Common myeloid progenitor, CD34-positive (primary cell): Measurements from ENCODE around the gene GPR45. TPM values are rescaled to one million over a fixed set of nuclear protein-coding genes. Genes with fewer than 3 reads are reported as not detected.

Experiments used
- CTCF ChIA-PET: fragments of 350-600 bp; sonication (Branson Sonifier 250); formaldehyde crosslinking; loops from one replicate; lab custom pipeline; 2021; ENCODE audit warnings: antibody characterized with exemption; lab: Charles Lee
- POLR2A ChIA-PET: fragments of 350-600 bp; sonication (Branson Sonifier 250); formaldehyde crosslinking; loops from one replicate; lab custom pipeline; 2021; ENCODE audit warnings: antibody characterized with exemption; lab: Charles Lee
- DNase-seq, 3 donors: peaks; one replicate each; pipeline versions ENCODE4 v3.0.0 to v3.0.0-alpha.2; 2013
- H3K27ac ChIP-seq, 2 experiments: 1 replicate in 1 of 2; 2 replicates in 1 of 2; pipeline ENCODE4 v1.7.0; 2013; ENCODE audit warnings: inconsistent platforms in 2 of 2, low read length in 2 of 2, mild to moderate bottlenecking in 2 of 2, low read depth in 1 of 2, moderate library complexity in 1 of 2; ENCODE audit not compliant: severe bottlenecking in 2 of 2, insufficient read depth in 1 of 2, poor library complexity in 1 of 2
- H3K27me3 ChIP-seq, 5 experiments: replicated peaks in 2 of 5; 1 replicate in 3 of 5; 2 replicates in 2 of 5; pipeline versions ENCODE4 v1.6.1 to v1.7.0; 2013; ENCODE audit warnings: low read length in 4 of 5, mild to moderate bottlenecking in 2 of 5, moderate library complexity in 2 of 5, inconsistent platforms in 1 of 5; ENCODE audit not compliant: insufficient read depth in 5 of 5, control insufficient read depth in 4 of 5
- H3K36me3 ChIP-seq, 4 experiments: 1 replicate in 2 of 4; 2 replicates in 2 of 4; pipeline versions ENCODE4 v1.6.1 to v1.7.0; 2013; ENCODE audit warnings: low read length in 3 of 4, control low read depth in 1 of 4, mild to moderate bottlenecking in 1 of 4; ENCODE audit not compliant: control insufficient read depth in 4 of 4, insufficient read depth in 4 of 4
- H3K4me1 ChIP-seq, 4 experiments: 1 replicate in 3 of 4; 2 replicates in 1 of 4; pipeline versions ENCODE4 v1.6.1 to v1.7.1; 2013; ENCODE audit warnings: low read length in 3 of 4, mild to moderate bottlenecking in 3 of 4, control low read depth in 1 of 4, inconsistent platforms in 1 of 4, moderate library complexity in 1 of 4; ENCODE audit not compliant: control insufficient read depth in 4 of 4, insufficient read depth in 4 of 4; ENCODE audit errors: control extremely low read depth in 1 of 4
- H3K4me3 ChIP-seq, 7 experiments: 1 replicate in 4 of 7; 2 replicates in 3 of 7; pipeline versions ENCODE4 v1.5.1 to v1.7.0; 2013; ENCODE audit warnings: mild to moderate bottlenecking in 7 of 7, low read length in 6 of 7, moderate library complexity in 6 of 7, inconsistent platforms in 2 of 7, low read depth in 2 of 7, control low read depth in 1 of 7; ENCODE audit not compliant: insufficient read depth in 4 of 7, control insufficient read depth in 1 of 7; ENCODE audit errors: extremely low read depth in 1 of 7
- H3K9me3 ChIP-seq, 5 experiments: 1 replicate in 4 of 5; 2 replicates in 1 of 5; pipeline versions ENCODE4 v1.6.1 to v1.7.1; 2013; ENCODE audit warnings: low read length in 4 of 5, mild to moderate bottlenecking in 2 of 5, inconsistent platforms in 1 of 5, low read depth in 1 of 5, moderate library complexity in 1 of 5; ENCODE audit not compliant: control insufficient read depth in 4 of 5, insufficient read depth in 2 of 5; ENCODE audit errors: control extremely low read depth in 1 of 5
- WGBS: methylation state at CpG from one replicate; pipeline ENCODE4 v1.1.5; 2013; ENCODE audit not compliant: insufficient coverage; 5-methylcytosine and 5-hydroxymethylcytosine counted together
- polyA plus RNA-seq: library from polyadenylated mRNA; unstranded; fragments of 120-200 nt; gene quantifications from one replicate; pipeline ENCODE4 v1.2.1, GENCODE V29; 2013

GPR45 gene, protein sequence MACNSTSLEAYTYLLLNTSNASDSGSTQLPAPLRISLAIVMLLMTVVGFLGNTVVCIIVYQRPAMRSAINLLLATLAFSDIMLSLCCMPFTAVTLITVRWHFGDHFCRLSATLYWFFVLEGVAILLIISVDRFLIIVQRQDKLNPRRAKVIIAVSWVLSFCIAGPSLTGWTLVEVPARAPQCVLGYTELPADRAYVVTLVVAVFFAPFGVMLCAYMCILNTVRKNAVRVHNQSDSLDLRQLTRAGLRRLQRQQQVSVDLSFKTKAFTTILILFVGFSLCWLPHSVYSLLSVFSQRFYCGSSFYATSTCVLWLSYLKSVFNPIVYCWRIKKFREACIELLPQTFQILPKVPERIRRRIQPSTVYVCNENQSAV
- polyA plus RNA-seq = 0.09 TPM

DNA sequence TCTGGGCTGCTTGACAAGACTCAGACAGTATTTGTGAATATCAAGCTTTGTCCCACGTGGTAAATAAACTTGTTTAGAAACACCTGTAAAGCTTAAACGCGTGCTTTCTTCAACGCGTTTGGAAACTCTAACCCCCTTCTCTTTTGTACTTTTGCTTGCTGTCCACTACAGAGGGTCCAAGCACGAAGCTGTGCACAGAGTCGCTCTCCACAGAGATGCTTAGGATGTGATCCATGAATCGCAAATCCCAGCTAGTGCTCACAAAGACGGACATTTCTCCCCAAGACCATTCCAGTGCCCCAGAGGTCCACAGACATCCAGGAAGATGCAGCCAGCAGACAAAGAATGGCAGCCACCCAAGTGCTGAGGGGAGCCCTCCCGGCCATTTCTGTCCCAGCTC is at the start of gene GPR45:
Gene GPR45, plus strand, starts transcription at position 301 of the 400 bp plus-strand sequence. CDS start 116 bp downstream, outside the sequence.
- H3K27me3 ChIP-seq = peaks cover 0 to 7% (median 0%) of the 10 kb centered on the region in 5 experiments
- H3K27ac ChIP-seq = no peak within 1 kb of the TSS
- no peak for DNase-seq
- ChIA-PET POLR2A (interaction anchor here (0.6 kb wide), 1 partner anchor 126 kb away, joined by 3 read pairs; no protein-coding TSS in a partner anchor), CTCF (interaction anchor here (1.1 to 14.8 kb wide), 7 partner anchors 10 to 232 kb away, joined by 3 to 268 read pairs (median 3); no protein-coding TSS in a partner anchor)
- WGBS = 96% methylated on average over 10 of the region's 10 CpGs
- no peaks in the 10 kb centered on the region for H3K9me3 ChIP-seq
- H3K36me3 ChIP-seq = no peaks in the 10 kb centered on the region
- H3K4me3 ChIP-seq = no peak within 1 kb of the TSS
- H3K4me1 ChIP-seq = peaks cover 0 to 3% (median 1%) of the 10 kb centered on the region in 4 experiments

DNA sequence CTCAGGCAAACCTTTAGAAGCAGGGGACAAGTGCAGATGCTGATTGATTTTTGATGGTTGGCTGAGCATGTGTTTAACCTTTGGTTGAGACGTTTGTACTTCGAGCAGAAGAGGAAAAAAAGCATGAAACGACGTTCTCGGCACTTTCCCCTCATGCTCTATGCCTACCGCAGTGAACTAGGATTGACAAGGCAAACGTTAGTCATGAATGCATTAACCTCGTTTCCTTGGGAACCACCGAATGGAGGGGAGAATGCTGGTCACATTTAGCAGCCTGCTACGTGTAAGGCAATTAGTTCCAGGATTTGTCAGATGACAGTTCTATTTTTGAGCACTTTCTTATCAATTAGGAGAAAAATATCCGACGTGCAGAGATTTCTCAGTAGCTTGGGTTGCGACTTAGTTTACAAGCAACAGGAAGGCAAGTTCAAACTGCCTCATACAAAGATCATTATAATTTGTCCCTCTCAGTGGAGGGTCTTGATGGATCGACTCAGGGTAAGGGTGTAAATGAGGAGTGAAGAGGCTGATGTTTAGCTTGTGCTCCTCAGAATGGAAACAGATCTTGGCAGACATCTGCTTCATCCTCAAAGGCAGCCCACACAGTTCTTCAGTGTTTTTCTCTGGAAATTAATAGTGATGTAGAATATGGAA is 47.4 kb upstream of the GPR45 start:
- H3K27me3 ChIP-seq = peaks cover 0 to 3% (median 0%) of the 10 kb centered on the region in 5 experiments
- CTCF ChIA-PET = no interaction called here
- POLR2A ChIA-PET = no interaction called here
- no peak overlapping the region for H3K4me3 ChIP-seq
- 79% methylated on average over 12 of the region's 14 CpGs for WGBS
- peaks cover 0 to 8% (median 2%) of the 10 kb centered on the region in 5 experiments for H3K9me3 ChIP-seq
- H3K36me3 ChIP-seq = no peaks in the 10 kb centered on the region
- no peak for DNase-seq
- no peaks in the 10 kb centered on the region for H3K4me1 ChIP-seq
- H3K27ac ChIP-seq = no peak overlapping the region

DNA sequence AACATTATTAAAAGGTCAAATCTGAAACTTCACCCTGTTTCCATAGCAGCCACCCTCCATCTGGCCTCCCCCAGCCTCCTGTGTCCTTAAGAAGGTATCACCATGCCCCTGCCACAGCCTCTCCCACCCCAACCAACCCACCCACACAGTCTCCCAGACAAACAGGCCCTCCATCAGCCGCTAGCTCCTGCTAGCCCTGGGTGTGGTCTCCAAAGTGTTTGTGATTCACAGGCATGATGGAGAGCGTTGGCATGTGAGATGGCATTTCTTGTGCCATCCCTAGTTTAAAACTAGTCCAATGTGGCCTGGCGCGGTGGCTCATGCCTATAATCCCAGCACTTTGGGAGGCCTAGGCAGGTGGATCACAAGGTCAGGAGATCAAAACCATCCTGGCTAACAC is 44.9 kb upstream of the GPR45 start:
- WGBS = 83% methylated on average over 4 of the region's 4 CpGs
- Histone ChIP-seq H3K27me3 (peaks cover 0 to 4% (median 0%) of the 10 kb centered on the region in 5 experiments), H3K4me1 (no peaks in the 10 kb centered on the region), H3K27ac (no peak overlapping the region), H3K36me3 (no peaks in the 10 kb centered on the region), H3K9me3 (peaks cover 0 to 4% (median 0%) of the 10 kb centered on the region in 5 experiments), H3K4me3 (no peak overlapping the region)
- DNase-seq = no peak
- ChIA-PET CTCF (no interaction called here), POLR2A (no interaction called here)

DNA sequence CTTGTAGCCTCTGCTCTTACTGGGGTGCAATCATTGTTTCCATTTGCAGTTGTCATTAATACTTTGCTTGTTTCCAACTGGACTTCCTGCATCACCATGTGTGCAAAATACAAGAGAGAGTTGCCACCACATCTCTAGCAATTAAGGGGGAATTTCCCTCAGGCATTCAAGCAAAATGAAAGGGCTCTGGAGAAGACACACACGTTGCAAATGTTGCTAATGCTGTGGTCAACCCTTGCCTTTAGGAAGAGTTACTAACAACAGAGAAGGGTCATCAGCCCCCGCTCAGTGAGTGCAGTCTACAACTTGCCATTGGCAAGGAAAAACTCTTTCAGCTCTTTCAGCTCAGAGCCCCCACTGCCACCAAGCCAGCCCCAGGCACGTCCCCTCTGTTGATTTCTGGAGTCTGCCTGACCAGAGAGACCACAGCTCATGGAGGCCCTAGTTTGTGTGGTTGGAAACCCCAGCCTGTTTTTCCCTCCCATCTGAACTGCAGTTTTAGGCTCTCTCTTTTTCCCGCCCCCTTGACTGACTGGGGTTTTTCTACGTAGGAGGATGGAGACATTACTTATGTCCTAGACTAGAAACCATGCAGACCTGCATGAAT is 25.9 kb upstream of the GPR45 start:
- 83% methylated on average over 3 of the region's 5 CpGs for WGBS
- Histone ChIP-seq H3K9me3 (no peaks in the 10 kb centered on the region), H3K36me3 (no peaks in the 10 kb centered on the region), H3K4me1 (no peaks in the 10 kb centered on the region), H3K27me3 (no peaks in the 10 kb centered on the region), H3K27ac (no peak overlapping the region), H3K4me3 (no peak overlapping the region)
- POLR2A ChIA-PET = no interaction called here
- CTCF ChIA-PET = no interaction called here
- no peak for DNase-seq

DNA sequence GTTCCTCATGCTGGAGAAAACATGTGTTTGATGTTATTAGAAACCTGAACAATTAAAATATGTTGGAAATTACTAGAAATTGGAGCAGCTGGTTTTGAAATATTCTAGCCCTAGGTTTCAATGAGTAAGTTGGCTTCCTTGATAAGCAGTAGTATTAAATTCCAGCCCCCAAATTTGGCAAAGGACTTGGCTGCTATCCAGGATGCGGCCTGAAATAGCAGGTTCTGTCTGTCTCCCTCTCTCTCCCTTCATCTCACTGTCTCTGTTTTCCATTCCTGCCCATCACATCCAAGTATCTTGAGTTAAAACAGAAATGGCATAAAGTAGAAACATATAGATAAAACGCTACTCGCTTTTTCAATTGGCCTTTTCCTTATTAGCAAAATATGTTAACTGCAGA is 20.9 kb upstream of the GPR45 start:
- Histone ChIP-seq H3K36me3 (no peaks in the 10 kb centered on the region), H3K27ac (no peak overlapping the region), H3K4me3 (no peak overlapping the region), H3K4me1 (no peaks in the 10 kb centered on the region), H3K27me3 (no peaks in the 10 kb centered on the region), H3K9me3 (no peaks in the 10 kb centered on the region)
- ChIA-PET POLR2A (no interaction called here), CTCF (interaction anchor here (0.9 kb wide), 1 partner anchor 15 kb away, joined by 4 read pairs; no protein-coding TSS in a partner anchor)
- DNase-seq = no peak
- WGBS = no CpG with 5 or more reads among the region's 3 CpGs

DNA sequence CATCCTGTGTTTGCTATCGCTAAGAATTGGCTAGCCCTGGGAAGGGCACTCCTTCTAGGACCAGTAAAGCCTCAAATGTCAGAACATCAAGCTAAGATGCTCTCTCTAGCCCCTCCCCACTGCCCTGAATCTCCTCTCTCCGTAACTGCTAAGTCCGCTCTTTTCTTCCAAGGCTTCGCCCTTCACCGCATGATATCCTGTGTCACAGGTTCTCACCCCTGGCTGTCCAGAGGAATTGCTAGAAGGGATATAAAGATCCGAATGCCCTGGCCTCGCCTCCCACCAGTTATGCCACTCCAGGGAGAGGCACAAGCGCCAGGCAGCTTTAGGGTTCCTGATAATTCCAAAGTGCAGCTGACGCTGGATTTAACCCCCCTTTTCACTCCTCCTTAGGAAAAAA is 17.1 kb upstream of the GPR45 start:
- DNase-seq = no peak
- CTCF ChIA-PET = interaction anchor here (1.0 kb wide), 1 partner anchor 12 kb away, joined by 3 read pairs; no protein-coding TSS in a partner anchor
- Histone ChIP-seq H3K27ac (no peak overlapping the region), H3K9me3 (no peaks in the 10 kb centered on the region), H3K4me3 (no peak overlapping the region), H3K27me3 (no peaks in the 10 kb centered on the region), H3K36me3 (no peaks in the 10 kb centered on the region), H3K4me1 (no peaks in the 10 kb centered on the region)
- POLR2A ChIA-PET = no interaction called here
- 96% methylated on average over 8 of the region's 9 CpGs for WGBS
